Rectal smooth muscle tissue (tissue), 1 donor: ENCODE data around the gene SIVA1.
A peak's percentile ranks its signal among the peaks of the same experiment; 100 is the strongest.
"Not testable (repeated sequence)": the region's sequence is repeated elsewhere in the genome, so short reads cannot be mapped to it uniquely, and the experiment has no call there.

Experiments used
- H3K27ac ChIP-seq: one replicate; pipeline ENCODE4 v1.7.0; 2013; ENCODE audit warnings: low read depth, low read length, inconsistent platforms
- H3K27me3 ChIP-seq: one replicate; pipeline ENCODE4 v1.7.0; 2013; ENCODE audit warnings: low read length; ENCODE audit not compliant: control insufficient read depth, insufficient read depth
- H3K36me3 ChIP-seq: one replicate; pipeline ENCODE4 v1.7.0; 2013; ENCODE audit warnings: low read length; ENCODE audit not compliant: control insufficient read depth, insufficient read depth
- H3K4me1 ChIP-seq: one replicate; pipeline ENCODE4 v1.7.0; 2013; ENCODE audit warnings: low read length; ENCODE audit not compliant: control insufficient read depth, insufficient read depth
- H3K4me3 ChIP-seq: one replicate; pipeline ENCODE4 v1.7.0; 2013; ENCODE audit warnings: low read length
- H3K9ac ChIP-seq: one replicate; pipeline ENCODE4 v1.7.0; 2013; ENCODE audit warnings: low read length

Gene SIVA1

GRCh38 chr14:104742586-104743455, 10.1 kb upstream of the SIVA1 start:
- H3K4me1 ChIP-seq, result peaks cover 9% of the 10 kb centered on the region
- no peak overlapping the region for H3K27ac ChIP-seq
- no peak overlapping the region for H3K4me3 ChIP-seq
- no peaks in the 10 kb centered on the region for H3K27me3 ChIP-seq
- no peak overlapping the region for H3K9ac ChIP-seq
- H3K36me3 ChIP-seq, result no peaks in the 10 kb centered on the region

GRCh38 chr14:104743461-104744380, 9.2 kb upstream of the SIVA1 start:
- Histone ChIP-seq H3K4me3 (no peak overlapping the region), H3K36me3 (no peaks in the 10 kb centered on the region), H3K4me1 (peaks cover 9% of the 10 kb centered on the region), H3K27me3 (no peaks in the 10 kb centered on the region), H3K9ac (no peak overlapping the region), H3K27ac (no peak overlapping the region)

- Histone ChIP-seq H3K4me1 (peaks cover 9% of the 10 kb centered on the region), H3K27me3 (no peaks in the 10 kb centered on the region), H3K9ac (no peak overlapping the region), H3K27ac (no peak overlapping the region), H3K4me3 (no peak overlapping the region), H3K36me3 (no peaks in the 10 kb centered on the region)
These were observed 8.5 kb upstream of the SIVA1 start for GRCh38 chr14:104744484-104744883.

- H3K27ac ChIP-seq, result no peak overlapping the region
- H3K9ac ChIP-seq, result no peak overlapping the region
- H3K4me3 ChIP-seq, result no peak overlapping the region
- peaks cover 9% of the 10 kb centered on the region for H3K4me1 ChIP-seq
- no peaks in the 10 kb centered on the region for H3K36me3 ChIP-seq
- H3K27me3 ChIP-seq, result no peaks in the 10 kb centered on the region
These were observed 7.5 kb upstream of the SIVA1 start for GRCh38 chr14:104745431-104745830.

DNA sequence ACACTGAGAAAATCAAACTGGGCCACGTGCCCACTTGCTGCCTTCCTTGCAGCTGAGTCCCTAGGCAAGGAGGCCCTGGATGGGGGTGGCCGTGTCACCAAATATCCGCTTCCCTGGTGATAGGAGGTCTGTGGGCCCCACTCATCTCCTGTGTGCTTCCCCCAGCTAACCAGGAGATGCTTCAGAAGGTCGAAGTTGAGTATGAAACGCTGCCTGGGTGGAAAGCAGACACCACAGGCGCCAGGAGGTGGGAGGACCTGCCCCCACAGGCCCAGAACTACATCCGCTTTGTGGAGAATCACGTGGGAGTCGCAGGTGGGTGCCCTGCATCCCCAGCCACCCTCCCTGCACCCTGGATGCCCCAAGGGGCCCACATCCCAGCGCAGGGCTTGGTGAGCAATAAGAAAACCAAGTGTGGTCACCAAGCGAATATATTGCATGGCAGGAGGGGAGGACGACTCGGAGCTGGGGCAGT, 6.8 kb upstream of the SIVA1 start:
- Histone ChIP-seq H3K27ac (peak overlapping the region; percentile 46), H3K36me3 (no peaks in the 10 kb centered on the region), H3K4me3 (no peak overlapping the region), H3K9ac (no peak overlapping the region), H3K27me3 (no peaks in the 10 kb centered on the region), H3K4me1 (peaks cover 9% of the 10 kb centered on the region)

- H3K27me3 ChIP-seq, result no peaks in the 10 kb centered on the region
- peaks cover 11% of the 10 kb centered on the region for H3K4me1 ChIP-seq
- no peak overlapping the region for H3K27ac ChIP-seq
- no peaks in the 10 kb centered on the region for H3K36me3 ChIP-seq
- H3K9ac ChIP-seq, result no peak overlapping the region
- no peak overlapping the region for H3K4me3 ChIP-seq
These were observed 5.9 kb upstream of the SIVA1 start for GRCh38 chr14:104746934-104747481.

GRCh38 chr14:104747876-104748275, 5.1 kb upstream of the SIVA1 start:
- no peak overlapping the region for H3K27ac ChIP-seq
- no peaks in the 10 kb centered on the region for H3K36me3 ChIP-seq
- H3K4me3 ChIP-seq, result no peak overlapping the region
- H3K4me1 ChIP-seq, result peaks cover 14% of the 10 kb centered on the region
- no peaks in the 10 kb centered on the region for H3K27me3 ChIP-seq
- H3K9ac ChIP-seq, result no peak overlapping the region

- Histone ChIP-seq H3K36me3 (no peaks in the 10 kb centered on the region), H3K4me3 (no peak overlapping the region), H3K9ac (no peak overlapping the region), H3K27ac (no peak overlapping the region), H3K27me3 (no peaks in the 10 kb centered on the region), H3K4me1 (peaks cover 18% of the 10 kb centered on the region)
These were observed 3.8 kb upstream of the SIVA1 start for GRCh38 chr14:104749111-104749649.

GRCh38 chr14:104750056-104750752, 2.7 kb upstream of the SIVA1 start:
- H3K4me1 ChIP-seq, result peaks cover 22% of the 10 kb centered on the region

DNA sequence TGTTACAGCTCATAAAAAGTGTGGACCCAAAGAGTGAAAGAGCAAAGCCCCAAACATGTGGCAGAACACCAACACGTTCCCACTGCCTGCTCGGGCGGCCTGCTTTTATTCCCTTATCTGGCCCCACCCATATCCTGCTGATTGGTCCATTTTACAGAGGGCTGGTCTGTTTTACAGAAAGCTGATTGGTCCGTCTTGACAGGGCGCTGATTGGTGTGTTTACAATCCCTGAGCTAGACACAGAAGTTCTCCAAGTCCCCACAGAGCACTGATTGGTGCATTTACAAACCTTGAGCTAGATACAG, 2.2 kb upstream of the SIVA1 start:
- H3K4me3 ChIP-seq, H3K27ac ChIP-seq, H3K9ac ChIP-seq, H3K27me3 ChIP-seq, H3K36me3 ChIP-seq: not testable (repeated sequence)
- peaks cover 22% of the 10 kb centered on the region for H3K4me1 ChIP-seq

More at GRCh38 chr14:104750056-104750752, 2.7 kb upstream of the SIVA1 start:
- no peak overlapping the region for H3K9ac ChIP-seq
- H3K27me3 ChIP-seq, result no peaks in the 10 kb centered on the region
- no peaks in the 10 kb centered on the region for H3K36me3 ChIP-seq
- H3K27ac ChIP-seq, result no peak overlapping the region
- no peak overlapping the region for H3K4me3 ChIP-seq

- H3K4me3 ChIP-seq, result peak overlapping the region; percentile 72
- peaks cover 17% of the 10 kb centered on the region for H3K4me1 ChIP-seq
- H3K9ac ChIP-seq, result peak overlapping the region; percentile 47
- H3K36me3 ChIP-seq, result peaks cover 9% of the 10 kb centered on the region
- peak overlapping the region; percentile 63 for H3K27ac ChIP-seq
- H3K27me3 ChIP-seq, result no peaks in the 10 kb centered on the region
These were observed 1.2 kb upstream of the SIVA1 start for GRCh38 chr14:104751539-104752422.
